IPS-18a (cell line): ENCODE measurements around the gene CLDN24.

Source experiments
- H3K27ac ChIP-seq: one replicate; pipeline ENCODE4 v1.5.1; 2013; ENCODE audit warnings: low read length
- H3K27me3 ChIP-seq: one replicate; pipeline ENCODE4 v1.6.1; 2013; ENCODE audit warnings: mild to moderate bottlenecking, low read length; ENCODE audit not compliant: control insufficient read depth, insufficient read depth
- H3K36me3 ChIP-seq: one replicate; pipeline ENCODE4 v1.6.1; 2013; ENCODE audit warnings: low read depth, low read length; ENCODE audit not compliant: control insufficient read depth
- H3K4me1 ChIP-seq: one replicate; pipeline ENCODE4 v1.6.1; 2013; ENCODE audit warnings: low read depth, low read length; ENCODE audit not compliant: control insufficient read depth
- H3K4me3 ChIP-seq: one replicate; pipeline ENCODE4 v1.5.1; 2013; ENCODE audit warnings: low read length
- H3K9ac ChIP-seq: one replicate; pipeline ENCODE4 v1.6.1; 2013; ENCODE audit warnings: mild to moderate bottlenecking, low read length, moderate library complexity
- H3K9me3 ChIP-seq: one replicate; pipeline ENCODE4 v1.6.1; 2013; ENCODE audit warnings: low read depth, low read length; ENCODE audit not compliant: control insufficient read depth

CLDN24 gene

GRCh38 chr4:183355405-183355804 is 33.2 kb upstream of the CLDN24 start:
- Histone ChIP-seq H3K27ac (no peak overlapping the region), H3K4me1 (no peaks in the 10 kb centered on the region), H3K4me3 (no peak overlapping the region), H3K36me3 (no peaks in the 10 kb centered on the region), H3K9ac (no peak overlapping the region), H3K27me3 (no peaks in the 10 kb centered on the region), H3K9me3 (no peaks in the 10 kb centered on the region)

DNA sequence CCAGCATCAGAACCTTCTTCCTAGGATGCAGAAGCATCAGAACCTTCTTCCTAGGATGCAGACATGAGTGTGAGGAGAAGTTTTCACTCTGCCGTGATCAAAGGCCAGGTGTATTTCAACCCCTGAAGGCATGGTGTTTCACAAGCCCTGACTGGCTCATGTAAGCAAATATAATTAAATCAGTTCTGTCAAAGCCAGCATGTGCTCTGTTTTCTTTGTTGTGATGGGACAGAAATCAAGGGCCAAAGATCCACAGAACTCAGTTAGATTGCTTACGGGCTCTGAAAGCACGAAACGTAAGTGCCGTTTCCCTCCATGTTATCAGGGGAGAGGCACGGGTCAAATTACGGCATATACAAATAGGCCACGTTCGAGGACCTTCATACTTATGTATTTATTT is 32.0 kb upstream of the CLDN24 start:
- Histone ChIP-seq H3K9me3 (no peaks in the 10 kb centered on the region), H3K9ac (no peak overlapping the region), H3K4me3 (no peak overlapping the region), H3K4me1 (no peaks in the 10 kb centered on the region), H3K27ac (no peak overlapping the region), H3K27me3 (no peaks in the 10 kb centered on the region), H3K36me3 (no peaks in the 10 kb centered on the region)

- H3K9me3 ChIP-seq: no peaks in the 10 kb centered on the region
- H3K4me1 ChIP-seq: no peaks in the 10 kb centered on the region
- no peak overlapping the region for H3K27ac ChIP-seq
- no peak overlapping the region for H3K4me3 ChIP-seq
- H3K36me3 ChIP-seq: no peaks in the 10 kb centered on the region
- no peak overlapping the region for H3K9ac ChIP-seq
- H3K27me3 ChIP-seq: no peaks in the 10 kb centered on the region
Observed at GRCh38 chr4:183353557-183353956, 31.3 kb upstream of the CLDN24 start.

DNA sequence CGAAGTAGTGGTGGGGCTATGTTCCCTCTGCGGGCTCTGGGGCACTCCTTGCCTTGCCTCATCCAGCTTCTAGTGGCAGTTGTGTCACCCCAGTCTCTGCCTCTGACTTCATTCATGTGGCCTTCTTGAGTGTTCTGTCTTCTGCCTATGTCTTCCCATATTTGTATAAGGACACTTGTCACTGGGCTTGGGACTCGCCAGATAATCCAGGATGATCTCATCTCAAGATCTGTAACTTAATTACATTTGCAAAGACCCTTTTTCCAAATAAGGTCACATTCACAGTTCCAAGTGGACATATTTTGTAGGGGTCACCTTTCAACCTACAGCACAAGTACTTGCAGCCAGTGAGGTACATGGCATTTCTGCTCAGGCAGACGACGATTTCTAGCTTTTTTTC is 30.3 kb upstream of the CLDN24 start:
- no peak overlapping the region for H3K9ac ChIP-seq
- H3K4me1 ChIP-seq: no peaks in the 10 kb centered on the region
- no peaks in the 10 kb centered on the region for H3K9me3 ChIP-seq
- no peak overlapping the region for H3K27ac ChIP-seq
- H3K36me3 ChIP-seq: no peaks in the 10 kb centered on the region
- H3K4me3 ChIP-seq: no peak overlapping the region
- no peaks in the 10 kb centered on the region for H3K27me3 ChIP-seq

DNA sequence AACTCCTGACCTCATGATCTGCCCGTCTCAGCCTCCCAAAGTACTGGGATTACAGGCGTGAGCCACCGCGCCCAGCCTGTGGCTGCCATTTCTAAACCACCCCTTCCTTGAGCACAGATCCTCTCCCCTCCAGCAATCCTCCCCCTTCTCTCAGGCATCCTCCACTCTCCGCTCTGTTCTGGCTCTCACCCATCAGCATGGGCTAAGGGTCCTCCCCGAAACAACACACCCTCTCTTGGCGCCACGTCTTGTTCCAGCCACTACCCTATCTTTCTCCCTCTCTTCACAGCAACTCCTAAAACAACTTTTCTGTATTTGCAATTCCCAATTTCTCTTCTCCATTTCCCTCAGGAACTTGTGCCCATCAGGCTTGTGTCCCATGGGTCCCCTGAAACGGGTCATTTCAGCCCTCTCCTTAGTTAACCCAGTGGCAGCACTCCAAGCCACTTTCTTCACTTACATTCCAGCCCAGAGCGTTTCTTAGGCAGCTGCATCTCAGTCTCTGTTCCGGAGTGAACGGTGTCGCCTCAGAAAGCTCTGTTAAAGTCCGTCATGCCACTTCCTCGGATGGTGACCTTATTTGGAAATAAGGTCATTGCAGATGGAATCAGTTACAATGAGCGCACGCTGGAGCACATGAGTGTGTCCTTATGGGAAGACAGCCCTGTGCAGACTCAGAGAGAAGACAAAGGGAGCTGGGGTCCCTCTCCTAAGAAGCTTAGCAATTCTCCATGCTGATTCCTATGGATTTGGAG is 28.3 kb upstream of the CLDN24 start:
- Histone ChIP-seq H3K36me3 (no peaks in the 10 kb centered on the region), H3K9me3 (no peaks in the 10 kb centered on the region), H3K27me3 (no peaks in the 10 kb centered on the region), H3K4me3 (no peak overlapping the region), H3K9ac (no peak overlapping the region), H3K27ac (no peak overlapping the region), H3K4me1 (no peaks in the 10 kb centered on the region)

GRCh38 chr4:183349673-183350072 is 27.4 kb upstream of the CLDN24 start:
- H3K27me3 ChIP-seq: no peaks in the 10 kb centered on the region
- H3K9me3 ChIP-seq: no peaks in the 10 kb centered on the region
- no peak overlapping the region for H3K4me3 ChIP-seq
- H3K4me1 ChIP-seq: no peaks in the 10 kb centered on the region
- H3K9ac ChIP-seq: no peak overlapping the region
- no peak overlapping the region for H3K27ac ChIP-seq
- no peaks in the 10 kb centered on the region for H3K36me3 ChIP-seq

- Histone ChIP-seq H3K9me3 (no peaks in the 10 kb centered on the region), H3K27ac (no peak overlapping the region), H3K9ac (no peak overlapping the region)
Observed at GRCh38 chr4:183348706-183349659, 26.8 kb upstream of the CLDN24 start.

DNA sequence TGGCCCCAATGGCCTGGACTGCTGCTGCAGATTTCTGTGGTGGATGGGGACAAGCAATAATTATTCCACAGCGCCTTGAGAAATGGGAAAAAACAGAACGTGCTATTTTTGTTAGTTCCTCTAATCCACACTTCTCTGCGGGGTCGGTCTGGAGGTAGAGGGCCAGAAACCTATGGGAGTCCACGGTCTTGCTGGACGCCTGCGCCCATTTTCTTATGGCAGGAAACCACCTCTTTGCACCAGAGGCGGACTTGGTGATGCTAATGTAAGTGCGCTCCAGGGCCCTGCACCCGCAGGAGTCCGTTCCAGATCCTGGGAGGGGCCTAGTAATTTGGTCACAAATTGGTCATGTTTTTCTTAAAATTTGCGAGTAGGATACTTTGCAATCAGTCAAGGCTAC is 25.9 kb upstream of the CLDN24 start:
- no peaks in the 10 kb centered on the region for H3K27me3 ChIP-seq
- H3K4me1 ChIP-seq: no peaks in the 10 kb centered on the region
- no peak overlapping the region for H3K27ac ChIP-seq
- no peaks in the 10 kb centered on the region for H3K9me3 ChIP-seq
- no peak overlapping the region for H3K4me3 ChIP-seq
- no peak overlapping the region for H3K9ac ChIP-seq
- H3K36me3 ChIP-seq: no peaks in the 10 kb centered on the region

More at GRCh38 chr4:183348706-183349659, 26.8 kb upstream of the CLDN24 start:
- Histone ChIP-seq H3K36me3 (no peaks in the 10 kb centered on the region), H3K4me1 (no peaks in the 10 kb centered on the region), H3K27me3 (no peaks in the 10 kb centered on the region), H3K4me3 (no peak overlapping the region)

DNA sequence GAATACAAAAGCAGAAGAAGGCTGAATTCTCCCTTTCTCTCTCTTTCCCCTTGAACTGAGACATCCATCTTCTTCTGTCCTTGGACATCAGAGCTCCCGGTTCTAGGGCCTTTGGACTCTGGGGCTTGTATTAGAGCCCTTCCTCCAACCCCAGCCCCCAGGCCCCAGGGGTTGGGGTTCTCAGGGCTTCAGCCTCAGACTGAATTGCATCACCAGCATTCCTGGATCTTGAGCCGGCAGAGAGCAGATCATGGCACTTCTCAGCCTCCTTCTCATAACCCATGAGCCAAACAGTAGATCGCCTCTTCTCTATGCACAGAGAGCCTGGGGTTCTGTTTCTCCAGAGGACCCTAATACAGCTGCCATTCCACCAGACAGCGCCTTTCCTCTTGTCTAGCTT is 25.3 kb upstream of the CLDN24 start:
- Histone ChIP-seq H3K27ac (no peak overlapping the region), H3K4me3 (no peak overlapping the region), H3K36me3 (no peaks in the 10 kb centered on the region), H3K9me3 (no peaks in the 10 kb centered on the region), H3K9ac (no peak overlapping the region), H3K4me1 (no peaks in the 10 kb centered on the region), H3K27me3 (no peaks in the 10 kb centered on the region)

DNA sequence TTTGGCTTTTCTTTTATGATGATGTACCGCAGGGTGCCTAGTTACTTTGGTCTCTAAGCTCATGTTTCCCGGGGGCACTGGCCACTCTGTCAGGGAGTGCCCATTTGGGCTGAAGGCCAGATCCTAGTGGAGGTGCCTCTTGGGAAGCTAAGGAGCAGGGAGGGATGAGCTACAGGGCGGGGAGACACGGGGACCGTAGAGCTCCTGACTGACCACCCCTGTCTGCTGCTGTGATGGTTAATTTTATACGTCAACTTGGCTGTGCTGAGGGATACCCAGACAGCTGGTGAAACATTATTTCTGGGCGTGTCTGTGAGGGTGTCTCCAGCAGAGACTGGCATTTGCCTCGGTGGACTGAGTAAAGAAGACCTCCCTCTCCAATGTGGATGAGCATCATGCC is 24.9 kb upstream of the CLDN24 start:
- H3K27ac ChIP-seq: no peak overlapping the region
- H3K9ac ChIP-seq: no peak overlapping the region
- no peaks in the 10 kb centered on the region for H3K27me3 ChIP-seq
- H3K4me3 ChIP-seq: no peak overlapping the region
- H3K4me1 ChIP-seq: no peaks in the 10 kb centered on the region
- H3K36me3 ChIP-seq: no peaks in the 10 kb centered on the region
- no peaks in the 10 kb centered on the region for H3K9me3 ChIP-seq

DNA sequence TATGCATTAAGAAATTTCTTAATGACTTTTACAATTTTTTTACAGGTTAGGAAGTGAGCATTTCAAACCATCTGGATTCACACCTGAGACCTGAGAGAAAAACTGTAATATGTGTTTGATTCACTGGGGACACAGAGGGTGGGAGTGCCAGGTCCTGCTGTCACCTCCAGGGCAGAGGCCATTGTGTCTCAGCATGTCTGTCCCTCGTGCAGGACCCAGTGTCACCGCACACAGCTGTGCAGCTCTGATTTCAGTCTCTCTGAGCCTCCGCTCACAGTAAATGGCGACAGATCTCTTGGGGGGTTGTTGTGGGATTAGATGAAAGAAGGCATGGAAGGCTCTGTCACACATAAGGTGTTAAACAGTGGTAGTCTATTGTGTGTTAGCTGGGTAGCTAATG is 23.0 kb upstream of the CLDN24 start:
- Histone ChIP-seq H3K4me3 (no peak overlapping the region), H3K36me3 (no peaks in the 10 kb centered on the region), H3K9ac (no peak overlapping the region)

More for the DNA sequence above, 23.0 kb upstream of the CLDN24 start:
- Histone ChIP-seq H3K27ac (no peak overlapping the region), H3K4me1 (no peaks in the 10 kb centered on the region), H3K27me3 (no peaks in the 10 kb centered on the region), H3K9me3 (no peaks in the 10 kb centered on the region)
